ENCODE results near the gene CFAP61.

CFAP61 gene

GRCh38 chr20:20248620-20249200, 196.4 kb downstream of the CFAP61 start:
- Mint-ChIP-seq H3K27me3 (peaks cover 2% of the 10 kb centered on the region), H3K9me3 (no peaks in the 10 kb centered on the region), H3K4me1 (no peaks in the 10 kb centered on the region), H3K4me3 (no peak overlapping the region), H3K27ac (no peak overlapping the region), H3K36me3 (ENCODE audit: low read depth) (no peaks in the 10 kb centered on the region)
- no peak for DNase-seq
- no peak for ATAC-seq

DNA sequence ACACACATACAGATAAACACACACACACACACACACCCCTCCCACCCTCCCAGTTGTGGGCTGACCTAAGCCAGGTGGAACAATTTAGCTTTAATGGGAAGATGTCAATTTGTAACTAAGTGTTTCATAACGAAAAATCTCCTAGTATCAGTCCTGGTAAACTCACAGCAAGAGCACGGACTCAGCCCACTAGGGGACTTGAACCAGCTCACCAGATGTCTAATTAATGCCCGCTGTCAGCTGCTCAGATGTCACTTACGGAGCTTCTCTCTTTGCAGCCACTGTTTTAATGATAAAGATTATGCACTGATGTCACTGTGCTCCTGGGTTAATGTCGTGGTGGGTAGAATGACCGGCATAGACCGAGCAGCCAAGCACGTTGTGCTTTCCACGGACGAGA, 199.0 kb downstream of the CFAP61 start:
- Mint-ChIP-seq H3K4me3 (no peak overlapping the region), H3K9me3 (no peaks in the 10 kb centered on the region), H3K27ac (no peak overlapping the region), H3K27me3 (peaks cover 2% of the 10 kb centered on the region), H3K36me3 (ENCODE audit: low read depth) (no peaks in the 10 kb centered on the region), H3K4me1 (no peaks in the 10 kb centered on the region)
- ATAC-seq = no peak
- no peak for DNase-seq

DNA sequence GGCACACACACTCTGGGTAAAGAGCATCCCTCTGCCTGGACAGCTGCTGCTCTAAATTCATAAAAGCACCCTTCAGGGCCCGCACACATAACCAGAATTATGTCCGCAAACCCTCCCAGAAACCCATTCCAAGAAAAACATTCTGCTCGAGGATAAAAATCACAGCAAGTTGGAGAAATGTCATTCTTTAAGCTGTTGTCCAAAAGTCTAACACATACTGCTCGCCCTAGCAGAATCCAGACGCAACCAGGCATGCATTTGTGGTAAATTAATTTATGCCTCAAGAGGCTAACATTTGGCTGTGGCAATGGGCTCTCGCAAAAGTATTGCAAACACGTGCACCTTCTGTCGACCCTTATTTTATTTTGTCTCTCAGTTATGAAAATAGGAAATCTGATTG, 199.5 kb downstream of the CFAP61 start:
- DNase-seq = no peak
- H3K4me3 Mint-ChIP-seq = no peak overlapping the region
- no peaks in the 10 kb centered on the region for H3K9me3 Mint-ChIP-seq
- H3K4me1 Mint-ChIP-seq = no peaks in the 10 kb centered on the region
- no peaks in the 10 kb centered on the region for H3K36me3 Mint-ChIP-seq (ENCODE audit: low read depth)
- H3K27me3 Mint-ChIP-seq = peaks cover 2% of the 10 kb centered on the region
- no peak overlapping the region for H3K27ac Mint-ChIP-seq
- ATAC-seq = no peak

- H3K4me1 Mint-ChIP-seq = no peaks in the 10 kb centered on the region
- H3K36me3 Mint-ChIP-seq (ENCODE audit: low read depth) = no peaks in the 10 kb centered on the region
- H3K9me3 Mint-ChIP-seq = no peaks in the 10 kb centered on the region
- DNase-seq (no peak), ATAC-seq (no peak)
- H3K27ac Mint-ChIP-seq = no peak overlapping the region
- H3K4me3 Mint-ChIP-seq = no peak overlapping the region
- peaks cover 3% of the 10 kb centered on the region for H3K27me3 Mint-ChIP-seq
Observed at GRCh38 chr20:20253039-20253743, 200.9 kb downstream of the CFAP61 start.

DNA sequence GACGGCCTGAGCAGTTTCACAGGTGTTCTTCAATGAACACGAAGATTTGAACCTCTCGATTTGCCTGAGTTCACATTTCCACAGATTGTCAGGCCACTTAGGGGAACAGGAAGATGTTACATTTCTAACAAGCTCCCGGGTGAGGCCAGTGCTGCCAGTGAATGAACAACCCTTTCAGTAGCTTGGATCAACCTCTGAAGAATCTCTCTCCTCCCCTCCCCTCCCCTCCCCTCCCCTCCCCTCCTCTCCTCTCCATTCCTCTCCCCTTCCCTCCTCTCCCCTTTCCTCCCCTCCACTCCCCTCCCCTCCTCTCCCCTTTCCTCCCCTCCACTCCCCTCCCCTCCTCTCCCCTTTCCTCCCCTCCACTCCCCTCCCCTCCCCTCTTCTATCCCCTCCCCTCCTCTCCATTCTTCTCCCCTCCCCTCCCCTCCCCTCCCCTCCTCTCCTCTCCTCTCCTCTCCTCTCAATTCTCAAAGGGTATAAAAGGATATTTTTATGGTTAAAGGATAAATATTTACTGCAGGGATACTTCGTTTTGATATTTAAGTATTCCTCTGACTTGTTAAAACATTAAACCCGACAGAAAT, 201.5 kb downstream of the CFAP61 start:
- DNase-seq (no peak), ATAC-seq (no peak)
- Mint-ChIP-seq H3K9me3 (no peaks in the 10 kb centered on the region), H3K27ac (no peak overlapping the region), H3K4me1 (no peaks in the 10 kb centered on the region), H3K36me3 (ENCODE audit: low read depth) (no peaks in the 10 kb centered on the region), H3K27me3 (peaks cover 4% of the 10 kb centered on the region), H3K4me3 (no peak overlapping the region)

DNA sequence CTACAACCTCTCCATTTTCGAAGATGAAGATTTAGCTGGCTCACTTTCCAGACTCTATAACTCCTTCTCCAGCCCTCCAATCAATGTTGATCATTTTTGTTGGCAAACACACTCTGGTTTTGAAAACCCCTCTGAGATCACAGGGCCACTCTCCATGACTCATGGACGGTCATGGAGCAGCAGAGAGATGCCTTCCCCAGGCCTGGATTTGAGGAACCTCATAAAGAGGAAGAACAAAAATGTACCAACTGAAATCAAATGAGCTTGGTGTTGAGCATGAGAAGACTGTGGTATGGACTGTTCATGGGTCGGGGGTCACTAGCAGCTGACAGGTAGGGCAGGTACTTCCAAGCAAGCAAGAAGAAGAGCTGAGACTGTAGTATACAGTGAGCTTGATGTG, 202.8 kb downstream of the CFAP61 start:
- no peak for DNase-seq
- Mint-ChIP-seq H3K27ac (no peak overlapping the region), H3K9me3 (no peaks in the 10 kb centered on the region), H3K4me3 (no peak overlapping the region), H3K36me3 (ENCODE audit: low read depth) (no peaks in the 10 kb centered on the region), H3K27me3 (peaks cover 6% of the 10 kb centered on the region), H3K4me1 (no peaks in the 10 kb centered on the region)
- no peak for ATAC-seq

DNA sequence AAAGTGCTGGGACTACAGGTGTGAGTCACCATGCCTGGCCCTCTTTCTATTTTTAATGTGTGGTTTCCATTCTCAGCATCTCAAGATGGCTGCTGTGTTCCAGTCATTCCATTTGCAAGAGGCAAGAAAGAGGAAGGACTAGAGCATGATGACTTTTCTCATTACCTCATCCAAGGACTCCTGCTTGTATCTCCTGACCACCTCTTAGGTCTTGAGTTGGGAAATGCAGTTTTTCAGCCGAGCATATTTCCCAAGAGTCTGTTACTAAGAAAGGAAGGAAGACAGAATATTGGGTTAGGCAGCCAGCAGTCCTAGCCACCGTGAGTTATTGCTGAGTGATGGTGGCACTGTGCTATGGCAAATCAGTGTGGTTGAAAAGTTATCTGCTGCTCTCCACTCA, 207.2 kb downstream of the CFAP61 start:
- no peak for ATAC-seq
- Mint-ChIP-seq H3K4me1 (no peaks in the 10 kb centered on the region), H3K4me3 (no peak overlapping the region), H3K27me3 (peaks cover 9% of the 10 kb centered on the region), H3K27ac (no peak overlapping the region), H3K9me3 (no peaks in the 10 kb centered on the region), H3K36me3 (ENCODE audit: low read depth) (no peaks in the 10 kb centered on the region)
- no peak for DNase-seq

- Mint-ChIP-seq H3K27me3 (peaks cover 9% of the 10 kb centered on the region), H3K36me3 (ENCODE audit: low read depth) (no peaks in the 10 kb centered on the region), H3K4me1 (no peaks in the 10 kb centered on the region), H3K4me3 (no peak overlapping the region), H3K9me3 (no peaks in the 10 kb centered on the region), H3K27ac (no peak overlapping the region)
- DNase-seq (no peak), ATAC-seq (no peak)
Observed at GRCh38 chr20:20261159-20261558, 208.8 kb downstream of the CFAP61 start.

DNA sequence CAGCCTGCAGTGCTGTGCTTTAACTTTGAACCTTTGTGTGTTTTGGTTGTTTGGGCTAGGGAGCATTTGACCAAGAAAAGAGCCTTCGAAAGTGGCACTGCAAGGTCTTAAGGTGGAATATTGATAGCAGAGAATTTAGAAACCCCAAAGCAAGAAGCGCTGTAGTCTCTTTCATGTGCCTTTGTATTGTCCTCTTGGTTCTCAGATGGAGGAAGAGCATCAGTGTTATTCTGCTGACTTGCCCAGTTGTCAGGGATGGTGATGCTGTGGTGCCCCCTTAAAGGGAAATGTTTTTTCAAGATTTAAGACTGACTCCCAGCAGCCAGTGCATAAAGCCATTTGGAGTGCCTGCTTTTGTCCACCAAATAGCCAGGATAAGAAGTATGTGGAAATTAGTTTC, 212.9 kb downstream of the CFAP61 start:
- Mint-ChIP-seq H3K36me3 (ENCODE audit: low read depth) (no peaks in the 10 kb centered on the region), H3K9me3 (no peaks in the 10 kb centered on the region), H3K4me1 (no peaks in the 10 kb centered on the region), H3K27me3 (peaks cover 8% of the 10 kb centered on the region), H3K4me3 (no peak overlapping the region), H3K27ac (no peak overlapping the region)
- DNase-seq (no peak), ATAC-seq (no peak)

DNA sequence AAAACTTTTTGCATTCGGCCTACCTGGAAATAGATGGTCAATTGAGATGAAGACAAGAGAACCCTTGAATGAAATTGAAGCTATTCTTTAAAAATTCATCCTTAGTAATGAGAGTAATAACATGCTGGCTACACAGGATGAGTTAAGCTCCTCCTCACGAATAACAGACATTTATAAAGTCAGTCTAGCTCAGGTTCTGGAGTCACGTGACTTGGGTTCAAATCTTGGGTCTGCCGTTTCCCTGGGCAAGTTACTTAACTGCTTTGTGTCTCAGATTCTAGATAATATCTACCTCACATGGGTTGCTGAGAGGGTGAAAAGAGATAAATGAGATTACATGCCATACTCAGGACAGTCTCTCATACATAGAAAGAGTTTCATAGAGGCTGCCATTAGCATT, 214.2 kb downstream of the CFAP61 start:
- no peak overlapping the region for H3K27ac Mint-ChIP-seq
- ATAC-seq (no peak), DNase-seq (no peak)
- H3K4me1 Mint-ChIP-seq = no peaks in the 10 kb centered on the region
- no peaks in the 10 kb centered on the region for H3K36me3 Mint-ChIP-seq (ENCODE audit: low read depth)
- H3K27me3 Mint-ChIP-seq = peaks cover 10% of the 10 kb centered on the region
- H3K4me3 Mint-ChIP-seq = no peak overlapping the region
- H3K9me3 Mint-ChIP-seq = no peaks in the 10 kb centered on the region

- H3K4me1 Mint-ChIP-seq = no peaks in the 10 kb centered on the region
- peaks cover 6% of the 10 kb centered on the region for H3K27me3 Mint-ChIP-seq
- no peaks in the 10 kb centered on the region for H3K9me3 Mint-ChIP-seq
- ATAC-seq (no peak), DNase-seq (no peak)
- no peaks in the 10 kb centered on the region for H3K36me3 Mint-ChIP-seq (ENCODE audit: low read depth)
- H3K27ac Mint-ChIP-seq = no peak overlapping the region
- no peak overlapping the region for H3K4me3 Mint-ChIP-seq
Observed at GRCh38 chr20:20267685-20268370, 215.5 kb downstream of the CFAP61 start.

GRCh38 chr20:20271271-20271670, 218.9 kb downstream of the CFAP61 start:
- Mint-ChIP-seq H3K4me3 (no peak overlapping the region), H3K27me3 (peaks cover 6% of the 10 kb centered on the region), H3K27ac (no peak overlapping the region), H3K9me3 (no peaks in the 10 kb centered on the region), H3K36me3 (ENCODE audit: low read depth) (no peaks in the 10 kb centered on the region), H3K4me1 (no peaks in the 10 kb centered on the region)
- ATAC-seq (no peak), DNase-seq (no peak)

- H3K36me3 Mint-ChIP-seq (ENCODE audit: low read depth) = no peaks in the 10 kb centered on the region
- no peak overlapping the region for H3K27ac Mint-ChIP-seq
- peaks cover 5% of the 10 kb centered on the region for H3K27me3 Mint-ChIP-seq
- peaks cover 4% of the 10 kb centered on the region for H3K4me1 Mint-ChIP-seq
- no peak for ATAC-seq
- H3K9me3 Mint-ChIP-seq = no peaks in the 10 kb centered on the region
- H3K4me3 Mint-ChIP-seq = no peak overlapping the region
- no peak for DNase-seq
Observed at GRCh38 chr20:20272686-20273085, 220.4 kb downstream of the CFAP61 start.

DNA sequence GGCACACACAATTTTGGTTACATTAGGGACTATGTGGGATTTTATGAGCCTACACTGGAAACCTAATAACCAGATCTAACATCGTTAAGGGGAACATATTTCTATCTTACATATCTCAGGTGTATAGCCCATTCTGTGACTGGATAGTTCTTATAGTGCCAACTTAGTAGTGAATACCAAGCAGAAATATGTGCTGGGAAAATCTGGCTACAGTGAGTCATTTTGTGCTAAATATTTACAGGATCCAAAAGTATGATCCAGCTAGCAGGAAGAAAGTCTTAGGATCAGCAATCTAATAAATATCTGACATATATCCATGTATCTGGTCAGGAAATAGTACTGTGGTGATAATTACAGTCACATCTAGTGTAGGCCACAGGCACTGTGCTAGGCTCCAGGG, 221.0 kb downstream of the CFAP61 start:
- ATAC-seq = no peak
- peaks cover 10% of the 10 kb centered on the region for H3K27me3 Mint-ChIP-seq
- H3K4me3 Mint-ChIP-seq = no peak overlapping the region
- H3K36me3 Mint-ChIP-seq (ENCODE audit: low read depth) = no peaks in the 10 kb centered on the region
- no peak for DNase-seq
- peaks cover 4% of the 10 kb centered on the region for H3K4me1 Mint-ChIP-seq
- H3K9me3 Mint-ChIP-seq = no peaks in the 10 kb centered on the region
- no peak overlapping the region for H3K27ac Mint-ChIP-seq

- no peaks in the 10 kb centered on the region for H3K9me3 Mint-ChIP-seq
Observed at GRCh38 chr20:20274821-20275220, 222.5 kb downstream of the CFAP61 start.

More at GRCh38 chr20:20274821-20275220, 222.5 kb downstream of the CFAP61 start:
- ATAC-seq = no peak
- peaks cover 13% of the 10 kb centered on the region for H3K27me3 Mint-ChIP-seq
- no peak overlapping the region for H3K4me3 Mint-ChIP-seq
- H3K4me1 Mint-ChIP-seq = peaks cover 4% of the 10 kb centered on the region
- H3K36me3 Mint-ChIP-seq (ENCODE audit: low read depth) = no peaks in the 10 kb centered on the region
- no peak for DNase-seq
- no peak overlapping the region for H3K27ac Mint-ChIP-seq
